Islet precursor cell (in vitro differentiated cells): ENCODE measurements around the gene TBC1D2.
"Not testable (repeated sequence)": the region's sequence is repeated elsewhere in the genome, so short reads cannot be mapped to it uniquely, and the experiment has no call there.

Experiments used
- DNase-seq: peaks from one replicate; pipeline ENCODE4 v3.0.0-alpha.2; 2018

Gene TBC1D2

GRCh38 chr9:98269652-98270051, 14.2 kb upstream of the TBC1D2 start:
- DNase-seq, result not testable (repeated sequence)

DNA sequence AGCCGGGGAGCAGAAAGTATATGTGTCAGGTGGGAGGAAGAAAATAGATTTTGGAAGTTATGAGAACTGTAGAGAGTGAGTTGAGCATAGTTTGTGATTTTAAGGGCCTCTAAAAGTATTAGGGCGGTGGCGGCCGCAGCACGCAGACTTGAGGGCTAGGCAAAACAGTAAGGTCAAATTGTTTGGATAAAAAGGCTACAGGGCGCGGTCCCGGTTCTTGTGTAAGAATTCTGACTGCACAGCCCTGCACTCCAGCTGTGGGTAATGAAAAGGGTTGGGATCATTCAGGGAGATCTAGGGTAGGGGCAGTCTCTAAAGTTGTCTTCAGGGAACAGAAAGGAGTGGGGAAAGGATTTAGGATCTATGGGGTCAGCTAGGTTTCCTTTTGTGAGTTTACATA, 12.1 kb upstream of the TBC1D2 start:
- DNase-seq, result not testable (repeated sequence)

GRCh38 chr9:98264516-98264915, 9.1 kb upstream of the TBC1D2 start:
- DNase-seq, result no peak

- DNase-seq, result peak; percentile 89
Measured at GRCh38 chr9:98263482-98264357, 8.3 kb upstream of the TBC1D2 start.

- no peak for DNase-seq
Measured at GRCh38 chr9:98263080-98263479, 7.6 kb upstream of the TBC1D2 start.

GRCh38 chr9:98262056-98262455, 6.6 kb upstream of the TBC1D2 start:
- no peak for DNase-seq

DNA sequence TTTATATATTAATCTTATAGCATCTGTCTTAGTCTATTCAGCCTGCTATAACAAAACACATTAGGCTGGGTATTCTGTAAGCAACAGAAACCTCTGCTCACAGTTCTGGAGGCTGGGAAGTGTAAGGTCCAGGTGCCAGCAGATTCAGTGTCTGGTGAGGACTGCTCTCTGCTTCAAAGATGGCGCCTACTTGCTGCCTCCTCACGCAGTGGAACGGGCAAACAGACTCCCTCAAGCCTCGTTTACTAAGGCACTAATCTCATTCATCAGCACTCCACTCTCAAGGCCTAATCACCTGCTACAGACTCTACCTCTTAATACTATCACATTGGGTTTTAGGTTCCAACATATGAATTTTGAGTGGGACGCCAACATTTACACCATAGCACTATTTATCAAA, 5.2 kb upstream of the TBC1D2 start:
- no peak for DNase-seq

DNA sequence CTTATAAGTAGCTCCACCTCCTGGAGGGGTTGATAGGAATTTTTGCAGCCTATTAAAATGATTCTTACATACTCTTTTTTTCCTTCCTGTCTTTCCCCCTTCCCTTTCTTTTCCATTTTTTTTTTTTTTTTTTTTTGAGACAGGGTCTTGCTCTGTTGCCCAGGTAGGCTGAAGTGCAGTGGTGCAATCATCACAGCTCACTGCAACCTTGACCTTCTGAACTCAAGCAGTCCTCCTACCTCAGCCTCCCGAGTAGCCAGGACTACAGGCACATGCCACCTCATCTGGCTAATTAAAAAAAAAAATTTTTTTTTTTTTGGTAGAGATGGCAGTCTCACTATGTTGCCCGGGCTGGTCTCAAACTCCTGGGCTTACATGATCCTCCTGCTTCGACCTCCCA, 4.3 kb upstream of the TBC1D2 start:
- DNase-seq, result no peak

DNA sequence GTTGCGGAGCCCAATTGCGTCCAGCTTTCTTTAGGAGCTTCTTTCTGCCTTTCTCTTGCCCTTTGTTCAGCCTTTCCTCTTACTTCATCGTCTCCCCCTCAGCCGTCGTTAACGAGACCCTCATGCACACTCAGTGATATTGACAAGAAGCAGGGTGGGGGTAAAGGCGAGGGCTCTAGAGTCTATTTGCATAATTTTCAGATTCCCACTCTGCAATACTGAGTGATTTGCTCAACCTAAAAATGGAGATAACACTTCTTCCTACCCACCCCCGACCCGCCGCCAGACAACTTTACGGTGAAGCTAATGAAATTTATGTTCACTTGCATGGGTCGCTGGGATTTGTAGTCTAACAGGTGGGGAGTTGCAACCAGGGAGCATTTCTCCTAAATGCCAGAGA, 1.3 kb upstream of the TBC1D2 start:
- no peak for DNase-seq

GRCh38 chr9:98255061-98255577, 330 bp downstream of the TBC1D2 start:
- peak; percentile 77 for DNase-seq

GRCh38 chr9:98254228-98255060, 1.0 kb downstream of the TBC1D2 start:
- DNase-seq, result no peak

DNA sequence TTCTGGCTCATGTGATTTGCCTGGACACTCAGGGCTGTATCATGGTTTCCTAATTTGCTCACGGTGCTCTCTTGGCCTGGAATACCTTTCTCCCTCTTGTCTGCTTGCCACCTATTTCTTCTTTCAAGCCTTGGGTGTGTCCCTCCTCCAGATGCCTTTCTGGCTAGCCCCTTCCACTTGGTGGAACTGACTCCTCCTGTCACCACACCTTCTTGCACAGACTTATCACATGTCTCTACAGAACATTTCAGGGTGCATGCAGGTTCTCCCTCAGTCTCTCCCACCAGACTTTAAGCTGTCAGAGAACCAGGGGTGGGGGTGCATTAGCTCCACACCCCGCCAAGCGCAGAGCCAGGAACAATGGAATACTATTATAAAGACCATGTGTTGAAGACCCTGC, 1.9 kb downstream of the TBC1D2 start:
- DNase-seq, result no peak

DNA sequence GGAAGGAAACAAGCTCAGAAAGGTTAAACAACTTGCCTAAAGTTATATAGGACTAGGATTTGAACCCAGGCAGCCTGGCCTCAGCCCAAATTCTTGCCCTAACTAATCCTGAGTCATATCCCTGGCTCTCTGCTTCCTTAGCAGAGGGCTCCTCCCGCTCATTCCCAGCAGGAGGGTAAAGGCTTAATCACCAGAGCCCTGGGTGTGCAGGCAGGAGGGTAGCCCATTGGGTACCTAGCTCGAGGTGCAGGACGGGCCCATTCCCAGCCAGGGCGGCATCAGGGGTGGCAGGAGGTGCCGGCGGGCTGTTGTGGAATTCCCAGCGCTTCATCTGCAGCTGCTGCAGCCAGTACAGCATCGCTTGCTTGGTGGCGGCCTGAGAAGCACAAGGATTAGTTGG, 3.9 kb downstream of the TBC1D2 start:
- DNase-seq, result no peak

DNA sequence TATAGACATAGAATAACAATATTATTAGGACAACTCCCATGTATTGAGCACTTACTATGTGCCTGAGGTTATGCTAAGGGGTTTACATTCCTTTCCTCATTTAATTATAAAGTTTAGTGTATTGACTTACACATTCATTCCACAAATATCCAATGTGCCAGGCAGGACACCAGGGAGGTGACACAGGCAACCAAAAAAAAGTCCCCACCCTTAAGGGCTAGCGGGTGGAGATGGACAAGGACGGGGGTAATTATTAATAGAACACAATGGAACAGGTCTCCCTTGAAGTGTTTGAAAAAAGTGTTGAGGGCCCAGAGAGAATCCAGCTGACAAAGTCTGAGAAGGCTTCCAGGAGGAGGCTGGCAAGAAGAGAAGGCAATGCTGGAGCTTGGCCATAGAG, 5.7 kb downstream of the TBC1D2 start:
- DNase-seq, result no peak

GRCh38 chr9:98248737-98249474, 6.5 kb downstream of the TBC1D2 start:
- DNase-seq, result peak; percentile 76

- no peak for DNase-seq
Measured at GRCh38 chr9:98247831-98248657, 7.4 kb downstream of the TBC1D2 start.

GRCh38 chr9:98242426-98242825, 13.0 kb downstream of the TBC1D2 start:
- DNase-seq, result no peak

GRCh38 chr9:98241357-98242300, 13.8 kb downstream of the TBC1D2 start:
- no peak for DNase-seq

GRCh38 chr9:98240475-98240874, 15.0 kb downstream of the TBC1D2 start:
- DNase-seq, result no peak

DNA sequence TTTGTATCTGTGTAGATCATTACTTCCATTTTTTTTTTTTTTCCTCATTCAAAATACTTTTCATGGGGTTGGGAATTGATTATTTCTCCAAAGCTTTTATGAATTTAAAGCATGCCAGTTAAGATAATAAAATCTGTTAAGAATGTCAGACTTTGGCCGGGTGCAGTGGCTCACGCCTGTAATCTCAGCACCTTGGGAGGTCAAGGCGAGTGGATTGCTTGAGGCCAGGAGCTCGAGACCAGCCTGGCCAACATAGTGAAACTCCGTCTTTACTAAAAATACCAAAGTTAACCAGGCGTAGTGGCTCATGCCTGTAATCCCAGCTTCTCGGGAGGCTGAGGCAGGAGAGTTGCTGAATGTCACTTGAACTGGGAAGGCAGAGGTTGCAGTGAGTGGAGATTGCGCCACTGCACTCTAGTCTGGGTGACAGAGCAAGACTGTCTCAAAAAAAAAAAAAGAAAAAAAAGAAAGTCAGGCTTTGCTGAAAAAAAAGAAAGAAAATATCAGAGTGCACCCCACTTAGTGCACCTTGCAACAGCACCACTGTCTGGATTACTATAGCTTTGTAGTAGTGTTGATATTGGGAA, 18.5 kb downstream of the TBC1D2 start:
- DNase-seq, result no peak

GRCh38 chr9:98235126-98235525, 20.3 kb downstream of the TBC1D2 start:
- DNase-seq, result no peak
